Parathyroid adenoma (tissue), 2 donors: ENCODE results near the gene FASTK.

ENCODE experiments used
- H2AFZ ChIP-seq: fragments of 300-600 bp; sonication (generic); one replicate; pipeline ENCODE4 v1.7.0; 2017; ENCODE audit warnings: antibody characterized with exemption, mild to moderate bottlenecking
- H3K27ac ChIP-seq: fragments of 300-600 bp; sonication (generic); one replicate; pipeline ENCODE4 v1.7.0; 2017
- H3K27me3 ChIP-seq: fragments of 300-600 bp; sonication (generic); one replicate; pipeline ENCODE4 v1.7.0; 2017; ENCODE audit warnings: low read length; ENCODE audit not compliant: control insufficient read depth, insufficient read depth
- H3K36me3 ChIP-seq: fragments of 300-600 bp; sonication (generic); one replicate; pipeline ENCODE4 v1.7.0; 2017; ENCODE audit warnings: low read length; ENCODE audit not compliant: control insufficient read depth, insufficient read depth
- H3K4me1 ChIP-seq: fragments of 300-600 bp; sonication (generic); one replicate; pipeline ENCODE4 v1.7.0; 2017; ENCODE audit warnings: control low read depth
- H3K4me2 ChIP-seq: fragments of 300-600 bp; sonication (generic); one replicate; pipeline ENCODE4 v1.7.0; 2017; ENCODE audit warnings: low read length
- H3K4me3 ChIP-seq: fragments of 300-600 bp; sonication (generic); one replicate; pipeline ENCODE4 v1.7.0; 2017; ENCODE audit warnings: low read depth, low read length
- H3K79me2 ChIP-seq: fragments of 300-600 bp; sonication (generic); one replicate; pipeline ENCODE4 v1.7.0; 2017; ENCODE audit warnings: control low read depth
- H3K9ac ChIP-seq: fragments of 300-600 bp; sonication (generic); one replicate; pipeline ENCODE4 v1.7.0; 2017; ENCODE audit warnings: mild to moderate bottlenecking
- H3K9me3 ChIP-seq: fragments of 300-600 bp; sonication (generic); one replicate; pipeline ENCODE4 v1.7.0; 2017; ENCODE audit warnings: low read length; ENCODE audit not compliant: control insufficient read depth
- TF ChIP-seq, protein P1 (sequence below): fragments of 300-600 bp; sonication (generic); IDR thresholded peaks from one replicate; pipeline ENCODE4 v1.7.0; 2017; ENCODE audit warnings: antibody characterized with exemption, mild to moderate bottlenecking
- donor health status: primary hyperparathyroidism.

Gene FASTK

DNA sequence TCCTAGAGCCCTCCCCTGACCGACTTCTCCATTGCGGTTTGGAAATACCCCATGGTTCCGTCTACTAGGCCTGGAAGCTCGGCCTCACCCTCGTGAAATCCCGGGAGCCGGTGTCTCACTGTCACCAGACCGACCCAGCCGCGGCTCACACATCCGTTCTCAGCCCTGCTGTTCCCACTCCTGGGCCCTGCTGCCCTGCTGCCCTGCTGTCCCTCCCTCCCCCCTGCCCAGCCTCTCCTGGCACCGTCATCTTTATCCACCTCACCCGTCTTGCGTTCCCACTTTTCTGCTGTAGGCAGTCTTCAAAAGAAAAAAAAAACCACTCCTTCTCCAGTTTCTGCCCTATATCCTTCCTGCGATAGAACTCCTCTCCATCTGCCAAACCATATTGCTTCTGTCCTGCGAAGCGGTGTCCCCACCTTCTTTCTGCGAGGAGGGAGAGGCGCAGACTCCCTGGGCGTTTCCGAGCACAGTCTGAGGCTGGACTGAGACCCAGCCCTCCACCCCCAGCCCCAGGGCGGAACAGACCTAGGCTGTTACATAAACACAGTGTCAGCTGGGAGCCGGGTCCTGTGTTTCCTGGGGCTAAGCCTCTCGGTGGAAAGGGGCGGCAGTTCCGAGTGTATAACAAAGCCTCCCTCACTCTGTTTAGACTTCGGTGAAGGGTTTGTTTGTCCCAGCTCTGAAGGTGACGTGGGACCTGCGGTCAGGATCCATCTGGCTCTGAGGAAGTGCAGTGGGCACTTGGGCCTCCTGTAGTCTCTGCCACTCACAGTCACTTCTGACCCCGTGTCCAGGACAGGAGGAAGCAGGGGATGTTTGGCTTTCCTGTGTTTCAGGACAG is 8.5 kb upstream of the FASTK start:
- H3K4me1 ChIP-seq: peaks cover 38% of the 10 kb centered on the region
- H3K79me2 ChIP-seq: peaks cover 64% of the 10 kb centered on the region
- no peaks in the 10 kb centered on the region for H3K27me3 ChIP-seq
- H3K4me2 ChIP-seq: no peak overlapping the region
- TF ChIP-seq, protein P1, sequence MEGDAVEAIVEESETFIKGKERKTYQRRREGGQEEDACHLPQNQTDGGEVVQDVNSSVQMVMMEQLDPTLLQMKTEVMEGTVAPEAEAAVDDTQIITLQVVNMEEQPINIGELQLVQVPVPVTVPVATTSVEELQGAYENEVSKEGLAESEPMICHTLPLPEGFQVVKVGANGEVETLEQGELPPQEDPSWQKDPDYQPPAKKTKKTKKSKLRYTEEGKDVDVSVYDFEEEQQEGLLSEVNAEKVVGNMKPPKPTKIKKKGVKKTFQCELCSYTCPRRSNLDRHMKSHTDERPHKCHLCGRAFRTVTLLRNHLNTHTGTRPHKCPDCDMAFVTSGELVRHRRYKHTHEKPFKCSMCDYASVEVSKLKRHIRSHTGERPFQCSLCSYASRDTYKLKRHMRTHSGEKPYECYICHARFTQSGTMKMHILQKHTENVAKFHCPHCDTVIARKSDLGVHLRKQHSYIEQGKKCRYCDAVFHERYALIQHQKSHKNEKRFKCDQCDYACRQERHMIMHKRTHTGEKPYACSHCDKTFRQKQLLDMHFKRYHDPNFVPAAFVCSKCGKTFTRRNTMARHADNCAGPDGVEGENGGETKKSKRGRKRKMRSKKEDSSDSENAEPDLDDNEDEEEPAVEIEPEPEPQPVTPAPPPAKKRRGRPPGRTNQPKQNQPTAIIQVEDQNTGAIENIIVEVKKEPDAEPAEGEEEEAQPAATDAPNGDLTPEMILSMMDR: no peak
- H3K9me3 ChIP-seq: no peaks in the 10 kb centered on the region
- H2AFZ ChIP-seq: no peak overlapping the region
- H3K36me3 ChIP-seq: no peaks in the 10 kb centered on the region
- H3K4me3 ChIP-seq: peak overlapping the region; percentile 7
- no peak overlapping the region for H3K9ac ChIP-seq
- H3K27ac ChIP-seq: peak overlapping the region; percentile 87

DNA sequence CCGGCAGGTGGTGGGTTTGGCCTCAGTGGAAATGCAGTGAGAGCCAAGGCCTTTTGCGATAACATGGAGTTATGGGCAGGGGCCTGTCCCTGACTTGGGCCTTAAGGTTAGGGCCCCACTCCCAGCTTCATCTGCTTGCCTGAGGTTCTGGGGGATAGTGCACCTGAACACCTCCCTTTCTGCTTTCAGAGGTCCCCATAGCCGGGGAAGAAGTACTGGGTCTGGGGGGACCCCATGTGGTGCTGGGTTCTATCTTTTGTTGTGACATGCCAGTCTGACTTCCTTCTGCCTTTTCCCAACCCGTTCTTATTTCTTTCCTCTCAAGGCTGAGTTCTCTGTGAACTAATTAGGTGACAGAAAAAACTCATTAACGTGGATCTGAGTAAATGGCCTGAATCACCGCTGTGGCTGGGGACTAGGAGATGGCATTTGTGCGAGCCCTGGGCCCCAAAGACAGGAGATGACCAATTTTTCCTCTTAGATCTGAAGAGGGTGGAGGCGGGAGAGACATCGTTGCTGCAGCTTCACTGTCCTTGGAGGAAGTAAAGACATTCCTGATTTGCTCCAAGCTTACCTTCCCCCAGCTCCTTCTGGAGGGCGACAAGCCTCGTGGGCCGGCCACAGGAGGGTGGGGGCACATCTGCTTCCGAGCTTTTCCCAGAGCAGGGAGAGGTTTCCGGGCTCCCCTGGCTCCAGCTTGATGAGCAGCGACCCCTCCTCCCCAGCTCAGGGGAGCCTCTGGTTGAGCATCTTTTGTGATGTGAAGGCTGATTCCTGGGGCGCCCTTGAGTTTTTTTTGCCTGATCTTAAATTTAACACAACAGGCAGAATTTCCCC is 7.6 kb upstream of the FASTK start:
- Histone ChIP-seq H3K27me3 (no peaks in the 10 kb centered on the region), H3K4me1 (peaks cover 38% of the 10 kb centered on the region), H3K36me3 (no peaks in the 10 kb centered on the region)

DNA sequence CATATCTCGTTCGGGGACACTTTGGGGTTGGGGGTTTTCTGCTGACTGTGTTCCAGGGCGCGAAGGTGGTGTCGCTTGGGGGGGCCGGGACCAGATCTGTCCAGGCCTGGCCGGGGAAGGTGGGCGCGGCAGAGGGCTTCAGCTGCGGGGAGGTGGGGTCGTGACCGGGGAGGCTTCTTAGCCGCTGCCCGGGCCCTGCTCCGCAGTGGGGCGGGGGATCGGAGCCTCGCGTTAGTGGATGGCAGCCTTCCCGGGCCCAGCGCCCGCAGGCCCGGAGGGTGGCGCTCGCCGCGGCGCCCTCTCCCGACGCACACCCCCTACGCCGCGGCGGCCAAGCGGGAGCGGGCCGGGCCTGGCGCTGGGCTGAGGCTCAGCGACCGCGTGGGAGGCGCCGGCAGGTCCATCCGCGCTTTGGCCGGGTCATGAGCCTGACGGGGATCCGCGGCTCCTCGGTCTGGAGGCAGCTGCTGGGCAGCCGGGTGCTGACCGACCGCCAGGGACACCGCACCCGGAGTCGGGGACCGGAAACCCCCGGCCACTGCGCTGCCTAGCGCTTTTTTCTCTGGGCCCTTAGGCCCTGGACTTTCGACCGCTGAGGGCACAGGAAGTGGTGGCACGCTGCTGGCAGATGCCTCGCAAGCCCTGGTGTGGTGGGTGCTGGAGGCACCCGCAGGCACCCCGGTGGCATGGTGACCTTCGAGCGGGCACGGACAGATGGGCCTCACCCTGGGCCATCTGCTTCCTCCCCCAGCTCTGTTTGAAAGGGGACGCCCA is 6.8 kb upstream of the FASTK start:
- Histone ChIP-seq H3K79me2 (peaks cover 48% of the 10 kb centered on the region), H3K27ac (peak overlapping the region; percentile 87), H3K4me3 (peak overlapping the region; percentile 78), H2AFZ (peak overlapping the region; percentile 65), H3K9ac (peak overlapping the region; percentile 82), H3K27me3 (no peaks in the 10 kb centered on the region), H3K36me3 (no peaks in the 10 kb centered on the region), H3K4me2 (peak overlapping the region; percentile 97), H3K4me1 (peaks cover 38% of the 10 kb centered on the region), H3K9me3 (no peaks in the 10 kb centered on the region)
- TF ChIP-seq, protein P1: no peak

More for the DNA sequence above, 7.6 kb upstream of the FASTK start:
- peak overlapping the region; percentile 97 for H3K4me2 ChIP-seq
- peak overlapping the region; percentile 87 for H3K27ac ChIP-seq
- no peak overlapping the region for H3K9ac ChIP-seq
- H3K79me2 ChIP-seq: peaks cover 56% of the 10 kb centered on the region
- TF ChIP-seq, protein P1: no peak
- no peak overlapping the region for H2AFZ ChIP-seq
- peak overlapping the region; percentile 78 for H3K4me3 ChIP-seq
- H3K9me3 ChIP-seq: no peaks in the 10 kb centered on the region

DNA sequence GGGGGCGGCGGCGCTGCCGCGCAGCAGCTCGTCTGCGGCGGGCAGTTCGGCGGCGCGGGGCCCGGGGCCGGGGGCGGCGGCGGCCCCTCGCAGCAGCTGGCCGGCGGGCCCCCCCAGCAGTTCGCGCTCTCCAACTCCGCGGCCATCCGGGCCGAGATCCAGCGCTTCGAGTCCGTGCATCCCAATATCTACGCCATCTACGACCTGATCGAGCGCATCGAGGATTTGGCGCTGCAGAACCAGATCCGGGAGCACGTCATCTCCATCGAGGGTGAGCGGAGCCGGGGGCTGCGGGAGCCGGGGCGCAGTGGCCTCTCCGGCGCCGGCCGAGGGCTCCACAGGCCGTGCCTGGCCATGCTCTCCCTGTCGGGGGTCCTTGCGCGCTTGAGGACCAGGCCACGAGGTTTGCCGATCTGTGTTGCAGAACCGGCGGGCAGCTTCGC is 6.2 kb upstream of the FASTK start:
- H3K27ac ChIP-seq: peak overlapping the region; percentile 87
- peaks cover 43% of the 10 kb centered on the region for H3K4me1 ChIP-seq
- no peaks in the 10 kb centered on the region for H3K27me3 ChIP-seq
- TF ChIP-seq, protein P1: no peak
- peak overlapping the region; percentile 82 for H3K9ac ChIP-seq
- no peaks in the 10 kb centered on the region for H3K36me3 ChIP-seq
- H3K79me2 ChIP-seq: peaks cover 42% of the 10 kb centered on the region
- no peaks in the 10 kb centered on the region for H3K9me3 ChIP-seq
- H3K4me3 ChIP-seq: peak overlapping the region; percentile 78
- peak overlapping the region; percentile 97 for H3K4me2 ChIP-seq
- H2AFZ ChIP-seq: peak overlapping the region; percentile 65
